Endothelial cell of umbilical vein (primary cell): ENCODE data around the gene SMOC1. TPM values are rescaled to one million over a fixed set of nuclear protein-coding genes. Genes with fewer than 3 reads are reported as not detected.

ENCODE experiments used
- BruUV-seq: library from RNA; stranded (reverse); fragments of 400-500 nt; replicated peaks from 2 replicates; lab custom pipeline; 2021; lab: Mats Ljungman, UMichigan
- CTCF ChIA-PET: fragments of 300-600, 350-600 bp; sonication (Branson Sonifier 250); formaldehyde crosslinking; loops from one replicate; lab custom pipeline; 2021; ENCODE audit warnings: antibody characterized with exemption, inconsistent platforms; lab: Charles Lee
- POLR2A ChIA-PET: fragments of 300-600, 350-600 bp; sonication (Branson Sonifier 250); formaldehyde crosslinking; loops from one replicate; lab custom pipeline; 2021; ENCODE audit warnings: antibody characterized with exemption, inconsistent platforms; lab: Charles Lee
- DNase-seq: peaks from one replicate; pipeline ENCODE4 v3.0.0-alpha.2; 2011; ENCODE audit warnings: low read depth, low spot score
- FAIRE-seq: peaks from 2 replicates; lab custom pipeline; 2011; peaks lifted over from hg19 to GRCh38; lab: Jason Lieb, UNC
- H2AFZ ChIP-seq: 2 replicates; pipeline ENCODE4 v1.6.0; 2012; ENCODE audit warnings: low read depth, low read length, control low read depth, inconsistent platforms
- H3K27ac ChIP-seq: 2 replicates; pipeline ENCODE4 v1.5.1; 2011; ENCODE audit warnings: low read depth, mild to moderate bottlenecking, control low read depth, low read length, moderate library complexity; ENCODE audit not compliant: insufficient read depth
- H3K27me3 ChIP-seq, 2 experiments: 2 replicates each; pipeline versions ENCODE4 v1.6.0 to v1.6.1; 2011; ENCODE audit warnings: low read length in 2 of 2, mixed read lengths in 1 of 2; ENCODE audit not compliant: control insufficient read depth in 2 of 2, insufficient read depth in 2 of 2
- H3K36me3 ChIP-seq, 2 experiments: 2 replicates in 1 of 2; 3 replicates in 1 of 2; pipeline ENCODE4 v1.5.1; 2011; ENCODE audit warnings: low read length in 2 of 2, mild to moderate bottlenecking in 1 of 2, moderate library complexity in 1 of 2; ENCODE audit not compliant: control insufficient read depth in 2 of 2, insufficient read depth in 2 of 2; ENCODE audit errors: extremely low read depth in 1 of 2
- H3K4me1 ChIP-seq: 3 replicates; pipeline ENCODE4 v1.5.1; 2011; ENCODE audit warnings: mild to moderate bottlenecking, low read length; ENCODE audit not compliant: control insufficient read depth, insufficient read depth; ENCODE audit errors: extremely low read depth
- H3K4me2 ChIP-seq: 2 replicates; pipeline ENCODE4 v1.6.1; 2011; ENCODE audit warnings: low read length, control low read depth, mixed read lengths; ENCODE audit not compliant: insufficient read depth
- H3K4me3 ChIP-seq, 3 experiments: fragments of 200-600 bp in 1 of 3; sonication (generic), shearing (Covaris generic) in 1 of 3; replicated peaks in 1 of 3; 2 replicates each; pipeline ENCODE4 v1.5.1; 2011 to 2016; ENCODE audit warnings: control low read depth in 3 of 3, low read length in 3 of 3, mild to moderate bottlenecking in 2 of 3, inconsistent platforms in 1 of 3, low read depth in 1 of 3, moderate library complexity in 1 of 3; ENCODE audit not compliant: insufficient read depth in 1 of 3
- H3K79me2 ChIP-seq: 2 replicates; pipeline ENCODE4 v1.6.0; 2012; ENCODE audit warnings: low read length, inconsistent platforms; ENCODE audit not compliant: control insufficient read depth, insufficient read depth
- H3K9ac ChIP-seq: replicated peaks from 2 replicates; pipeline ENCODE3; 2011; ENCODE audit warnings: low read length, control low read depth; ENCODE audit not compliant: insufficient read depth; ENCODE audit errors: extremely low read depth
- H3K9me1 ChIP-seq: replicated peaks from 3 replicates; pipeline ENCODE4 v1.6.0; 2011; ENCODE audit warnings: mild to moderate bottlenecking, low read length; ENCODE audit not compliant: control insufficient read depth, insufficient read depth; ENCODE audit errors: extremely low read depth
- H3K9me3 ChIP-seq: replicated peaks from 2 replicates; pipeline ENCODE4 v1.5.1; 2012; ENCODE audit warnings: low read length, inconsistent platforms; ENCODE audit not compliant: control insufficient read depth, insufficient read depth
- H4K20me1 ChIP-seq: replicated peaks from 2 replicates; pipeline ENCODE3; 2011; ENCODE audit warnings: mild to moderate bottlenecking, low read length; ENCODE audit not compliant: control insufficient read depth, insufficient read depth; ENCODE audit errors: extremely low read depth
- EZH2 ChIP-seq: IDR thresholded peaks from 2 replicates; pipeline ENCODE4 v1.6.1; 2012; ENCODE audit warnings: borderline replicate concordance, low read depth, mild to moderate bottlenecking, moderate library complexity, low read length, inconsistent platforms; ENCODE audit not compliant: severe bottlenecking
- FOS ChIP-seq: IDR thresholded peaks from 2 replicates; pipeline ENCODE4 v1.6.1; 2011; ENCODE audit warnings: mild to moderate bottlenecking, low read length, moderate library complexity, borderline replicate concordance; ENCODE audit not compliant: insufficient read depth
- GATA2 ChIP-seq: IDR thresholded peaks from 2 replicates; pipeline ENCODE4 v1.7.0; 2011; ENCODE audit warnings: low read depth, mild to moderate bottlenecking, moderate library complexity, mixed read lengths, low read length; ENCODE audit not compliant: insufficient read length, insufficient read depth
- JUN ChIP-seq: IDR thresholded peaks from 2 replicates; pipeline ENCODE4 v1.6.1; 2011; ENCODE audit warnings: borderline replicate concordance, low read depth; ENCODE audit not compliant: insufficient read length, insufficient read depth
- MAX ChIP-seq: IDR thresholded peaks from 2 replicates; pipeline ENCODE4 v1.6.1; 2011; ENCODE audit not compliant: insufficient read depth, insufficient read length
- MYC ChIP-seq: IDR thresholded peaks from one replicate; pipeline ENCODE4 v1.6.1; 2011; ENCODE audit warnings: mild to moderate bottlenecking, low read depth, low read length
- POLR2A ChIP-seq: IDR thresholded peaks from 2 replicates; pipeline ENCODE4 v1.6.1; 2012; ENCODE audit warnings: low read depth, mild to moderate bottlenecking, control low read depth, low read length
- POLR2AphosphoS5 ChIP-seq: IDR thresholded peaks from 2 replicates; pipeline ENCODE4 v1.6.1; 2012; ENCODE audit warnings: low read depth, mild to moderate bottlenecking, control low read depth, low read length, moderate library complexity; ENCODE audit not compliant: insufficient read depth
- dilution Hi-C: fragments of 300-500 bp; cut with MboI; formaldehyde crosslinking; loops from one replicate; pipeline ENCODE4 v1.15.0; 2019; ENCODE audit warnings: low sequenced_read_pairs; ENCODE audit not compliant: extremely low pct_ligation_motif_present
- intact Hi-C: fragments of 100-400 bp; cut with micrococcal nuclease; formaldehyde crosslinking; loops from one replicate; pipeline ENCODE4 v1.10.0; 2022
- polyA plus RNA-seq, 4 experiments: library from polyadenylated mRNA; depleted of rRNA in 3 of 4; stranded (reverse) in 3 of 4; unstranded in 1 of 4; fragments of >200 nt; gene quantifications; 2 replicates each; pipeline versions ENCODE4 v1.2.1 to v1.2.3, GENCODE V29; 2011 to 2012; ENCODE audit warnings: missing spikeins in 1 of 4
- total RNA-seq: library from RNA; stranded (reverse); gene quantifications from 2 replicates; pipeline ENCODE4 v1.2.3, GENCODE V29; 2021
- TF ChIP-seq, protein P1 (sequence below), 2 donors: IDR thresholded peaks; 1 replicate in 1 of 2; 2 replicates in 1 of 2; pipeline ENCODE4 v1.5.1; 2011; ENCODE audit warnings: low read length in 2 of 2, mild to moderate bottlenecking in 2 of 2, moderate library complexity in 2 of 2, control low read depth in 1 of 2, inconsistent platforms in 1 of 2, low read depth in 1 of 2; ENCODE audit not compliant: insufficient read depth in 1 of 2; ENCODE audit errors: extremely low read depth in 1 of 2

Gene SMOC1
- total and polyA plus RNA-seq, 2 donors (not counting 3 experiments of a cell fraction or from before 2014, with no cell fraction given), result 0.97 to 1.1 TPM

DNA sequence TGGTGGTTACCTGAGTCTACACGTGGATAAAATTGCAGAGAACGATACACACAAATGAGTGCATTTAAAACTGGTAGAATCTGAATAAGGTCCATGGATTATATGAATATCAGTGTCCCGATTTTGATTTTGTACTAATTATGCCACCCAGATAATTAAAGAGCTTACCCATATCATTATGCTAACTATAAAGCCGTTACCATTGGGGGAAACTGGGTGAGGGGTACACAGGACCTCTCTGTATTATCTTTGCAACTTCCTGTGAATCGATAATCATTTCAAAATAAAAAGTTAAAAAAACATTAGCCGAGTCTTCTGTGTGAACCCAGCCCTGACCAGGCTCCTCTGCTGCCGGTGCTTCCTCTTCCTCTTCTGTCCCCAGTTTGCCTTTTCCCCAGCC, 107.1 kb downstream of the SMOC1 start:
- H3K36me3 ChIP-seq, result no peaks in the 10 kb centered on the region
- H3K9me3 ChIP-seq, result no peaks in the 10 kb centered on the region
- dilution Hi-C loops, result no loop called here
- no peak for DNase-seq
- no peak for FAIRE-seq
- H4K20me1 ChIP-seq, result no peaks in the 10 kb centered on the region
- no peak for TF ChIP-seq MAX
- no peak for TF ChIP-seq MYC
- TF ChIP-seq JUN, result no peak
- TF ChIP-seq FOS, result no peak
- no peak for TF ChIP-seq EZH2
- no peak overlapping the region for H2AFZ ChIP-seq
- H3K4me1 ChIP-seq, result no peaks in the 10 kb centered on the region
- no peaks in the 10 kb centered on the region for H3K79me2 ChIP-seq
- H3K4me3 ChIP-seq, result no peak overlapping the region
- H3K27ac ChIP-seq, result no peak overlapping the region
- ChIA-PET CTCF (interaction anchor here (1.0 kb wide), 1 partner anchor 35 kb away, joined by 3 read pairs; no protein-coding TSS in a partner anchor), POLR2A (no interaction called here)
- intact Hi-C loops, result no loop called here
- H3K4me2 ChIP-seq, result no peak overlapping the region
- no TSS peak for BruUV-seq
- no peaks in the 10 kb centered on the region for H3K9me1 ChIP-seq
- H3K9ac ChIP-seq, result no peak overlapping the region
- peaks cover 0 to 1% of the 10 kb centered on the region in 2 experiments for H3K27me3 ChIP-seq

GRCh38 chr14:69987406-69988121, 108.3 kb downstream of the SMOC1 start:
- H3K9me3 ChIP-seq, result no peaks in the 10 kb centered on the region
- H4K20me1 ChIP-seq, result no peaks in the 10 kb centered on the region
- ChIA-PET POLR2A (no interaction called here), CTCF (no interaction called here)
- H3K9ac ChIP-seq, result no peak overlapping the region
- H3K4me3 ChIP-seq, result no peak overlapping the region
- no peak for DNase-seq
- no peak for FAIRE-seq
- H3K27me3 ChIP-seq, result peaks cover 0 to 3% of the 10 kb centered on the region in 2 experiments
- no peak overlapping the region for H3K27ac ChIP-seq
- no peaks in the 10 kb centered on the region for H3K79me2 ChIP-seq
- H3K9me1 ChIP-seq, result no peaks in the 10 kb centered on the region
- intact Hi-C loops, result no loop called here
- H3K4me2 ChIP-seq, result no peak overlapping the region
- H2AFZ ChIP-seq, result no peak overlapping the region
- H3K36me3 ChIP-seq, result no peaks in the 10 kb centered on the region
- dilution Hi-C loops, result no loop called here
- BruUV-seq, result no TSS peak
- TF ChIP-seq, protein P1, sequence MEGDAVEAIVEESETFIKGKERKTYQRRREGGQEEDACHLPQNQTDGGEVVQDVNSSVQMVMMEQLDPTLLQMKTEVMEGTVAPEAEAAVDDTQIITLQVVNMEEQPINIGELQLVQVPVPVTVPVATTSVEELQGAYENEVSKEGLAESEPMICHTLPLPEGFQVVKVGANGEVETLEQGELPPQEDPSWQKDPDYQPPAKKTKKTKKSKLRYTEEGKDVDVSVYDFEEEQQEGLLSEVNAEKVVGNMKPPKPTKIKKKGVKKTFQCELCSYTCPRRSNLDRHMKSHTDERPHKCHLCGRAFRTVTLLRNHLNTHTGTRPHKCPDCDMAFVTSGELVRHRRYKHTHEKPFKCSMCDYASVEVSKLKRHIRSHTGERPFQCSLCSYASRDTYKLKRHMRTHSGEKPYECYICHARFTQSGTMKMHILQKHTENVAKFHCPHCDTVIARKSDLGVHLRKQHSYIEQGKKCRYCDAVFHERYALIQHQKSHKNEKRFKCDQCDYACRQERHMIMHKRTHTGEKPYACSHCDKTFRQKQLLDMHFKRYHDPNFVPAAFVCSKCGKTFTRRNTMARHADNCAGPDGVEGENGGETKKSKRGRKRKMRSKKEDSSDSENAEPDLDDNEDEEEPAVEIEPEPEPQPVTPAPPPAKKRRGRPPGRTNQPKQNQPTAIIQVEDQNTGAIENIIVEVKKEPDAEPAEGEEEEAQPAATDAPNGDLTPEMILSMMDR (IDR thresholded peaks at IDR 0.05; ENCODE audit: extremely low read depth in 1 of 2, insufficient read depth in 1 of 2, low read depth in 1 of 2, low read length in 2 of 2), result no peak
- TF ChIP-seq JUN, result no peak
- no peak for TF ChIP-seq POLR2A
- no peak for TF ChIP-seq EZH2
- TF ChIP-seq POLR2AphosphoS5, result no peak
- no peak for TF ChIP-seq GATA2
- no peak for TF ChIP-seq MAX
- TF ChIP-seq FOS, result no peak
- no peak for TF ChIP-seq MYC
- no peaks in the 10 kb centered on the region for H3K4me1 ChIP-seq
